ENCODE data around the gene TTN.

DNA sequence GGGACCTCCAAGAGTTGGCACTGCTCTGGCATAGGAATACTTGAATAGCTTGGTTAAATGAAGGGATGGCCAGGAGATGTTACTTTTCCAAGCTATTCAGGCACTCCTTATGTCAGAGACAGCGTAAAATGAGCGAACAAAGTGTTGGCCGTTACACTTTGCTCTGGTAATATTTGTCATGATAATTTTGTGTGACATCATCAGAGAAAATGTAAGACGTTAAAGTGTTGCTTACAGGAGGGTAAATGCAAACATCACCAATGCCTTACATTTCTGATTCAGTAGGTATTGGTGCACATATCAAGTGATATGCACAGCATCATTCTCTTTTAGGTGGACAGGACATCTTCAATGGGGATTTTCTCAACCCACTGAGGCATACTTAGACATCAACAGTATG, 281.0 kb downstream of the TTN start:
- TF ChIP-seq EZH2 (IDR thresholded peaks at IDR 0.05; ENCODE audit: low read depth) (no peak), CTCF (conservative IDR thresholded peaks at IDR 0.05) (no peak)

Measured in PC-9 (cell line).